AG04450 (cell line): ENCODE data around the gene FBXO31. TPM values are rescaled to one million over a fixed set of nuclear protein-coding genes. Genes with fewer than 3 reads are reported as not detected.

Experiments
- CTCF ChIA-PET: fragments of 300-600, 350-600 bp; formaldehyde crosslinking; extraction: SDS; loops from one replicate; lab custom pipeline; 2022; ENCODE audit warnings: antibody characterized with exemption, inconsistent platforms; lab: Charles Lee
- POLR2A ChIA-PET: fragments of 350-600 bp; formaldehyde crosslinking; extraction: SDS; loops from one replicate; lab custom pipeline; 2021; ENCODE audit warnings: antibody characterized with exemption, inconsistent platforms; lab: Yijun Ruan, JAX
- DNase-seq: peaks from one replicate; pipeline ENCODE4 v3.0.0-alpha.2; 2011; ENCODE audit warnings: low read depth, low spot score
- H3K27ac ChIP-seq: one replicate; pipeline ENCODE4 v1.5.1; 2012; ENCODE audit warnings: low read depth, low read length, control low read depth
- H3K27me3 ChIP-seq: one replicate; pipeline ENCODE4 v1.6.0; 2012; ENCODE audit warnings: low read length; ENCODE audit not compliant: control insufficient read depth, insufficient read depth
- H3K4me3 ChIP-seq: 2 replicates; pipeline ENCODE4 v1.5.1; 2011; ENCODE audit warnings: mild to moderate bottlenecking, low read depth, low read length, control low read depth
- H3K9me3 ChIP-seq: 2 replicates; pipeline ENCODE4 v1.5.1; 2012; ENCODE audit warnings: low read length; ENCODE audit not compliant: control insufficient read depth, insufficient read depth
- polyA minus RNA-seq: library from RNA; depleted of rRNA, polyadenylated mRNA; stranded (reverse); fragments of >200 nt; gene quantifications from 2 replicates; pipeline ENCODE4 v1.2.3, GENCODE V29; 2011; rRNA and poly(A)+ RNA removed
- polyA plus RNA-seq: library from polyadenylated mRNA; depleted of rRNA; stranded (reverse); fragments of >200 nt; gene quantifications from 2 replicates; pipeline ENCODE4 v1.2.3, GENCODE V29; 2011; rRNA removed
- TF ChIP-seq, protein P1 (sequence below): IDR thresholded peaks from 2 replicates; pipeline ENCODE4 v1.5.1; 2011; ENCODE audit warnings: low read depth, low read length, control low read depth, inconsistent platforms

The FBXO31 gene, protein sequence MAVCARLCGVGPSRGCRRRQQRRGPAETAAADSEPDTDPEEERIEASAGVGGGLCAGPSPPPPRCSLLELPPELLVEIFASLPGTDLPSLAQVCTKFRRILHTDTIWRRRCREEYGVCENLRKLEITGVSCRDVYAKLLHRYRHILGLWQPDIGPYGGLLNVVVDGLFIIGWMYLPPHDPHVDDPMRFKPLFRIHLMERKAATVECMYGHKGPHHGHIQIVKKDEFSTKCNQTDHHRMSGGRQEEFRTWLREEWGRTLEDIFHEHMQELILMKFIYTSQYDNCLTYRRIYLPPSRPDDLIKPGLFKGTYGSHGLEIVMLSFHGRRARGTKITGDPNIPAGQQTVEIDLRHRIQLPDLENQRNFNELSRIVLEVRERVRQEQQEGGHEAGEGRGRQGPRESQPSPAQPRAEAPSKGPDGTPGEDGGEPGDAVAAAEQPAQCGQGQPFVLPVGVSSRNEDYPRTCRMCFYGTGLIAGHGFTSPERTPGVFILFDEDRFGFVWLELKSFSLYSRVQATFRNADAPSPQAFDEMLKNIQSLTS
- polyA plus RNA-seq: 16.3 and 18.2 TPM in 2 replicates
- 25.3 and 36.4 TPM in 2 replicates for polyA minus RNA-seq

DNA sequence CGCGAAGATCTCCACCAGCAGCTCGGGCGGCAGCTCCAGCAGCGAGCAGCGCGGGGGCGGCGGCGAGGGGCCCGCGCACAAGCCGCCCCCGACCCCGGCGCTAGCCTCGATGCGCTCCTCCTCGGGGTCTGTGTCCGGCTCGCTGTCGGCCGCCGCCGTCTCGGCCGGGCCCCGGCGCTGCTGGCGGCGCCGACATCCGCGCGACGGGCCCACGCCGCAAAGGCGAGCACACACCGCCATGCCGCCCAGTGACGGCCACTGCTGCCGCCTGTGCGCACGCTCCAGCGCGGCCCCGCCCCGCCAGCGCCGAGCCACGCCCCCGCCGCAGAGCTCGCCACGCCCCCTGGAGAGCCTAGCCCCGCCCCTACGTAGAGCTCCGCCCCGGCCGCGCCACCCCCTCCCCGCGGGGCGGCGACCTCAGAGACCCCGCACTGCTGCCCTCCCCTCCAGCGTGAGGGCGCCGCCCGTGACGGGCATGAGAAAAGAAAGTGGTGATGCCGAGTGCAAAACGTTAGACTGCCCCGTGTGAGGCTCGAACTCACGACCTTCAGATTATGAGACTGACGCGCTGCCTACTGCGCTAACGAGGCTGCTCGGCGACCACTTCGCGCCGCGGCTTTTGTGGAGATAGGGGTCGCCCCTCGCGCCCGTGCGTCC, at the start of gene FBXO31:
Gene FBXO31 (minus strand): TSS at position 272 of the 657 bp plus-strand sequence. CDS start 32 bp downstream, at position 240.
- peak within 1 kb of the TSS; percentile 85 for H3K27ac ChIP-seq
- H3K4me3 ChIP-seq: peak within 1 kb of the TSS; percentile 76
- CTCF ChIA-PET: interaction anchor here (0.8 to 1.2 kb wide), 2 partner anchors 11 to 252 kb away, joined by 4 to 5 read pairs; no protein-coding TSS in a partner anchor
- POLR2A ChIA-PET: interaction anchor here (0.7 to 1.9 kb wide), 8 partner anchors 10 to 1940 kb away, joined by 3 to 20 read pairs (median 8); partner anchors contain the start of gene C16orf95
- H3K27me3 ChIP-seq: no peaks in the 10 kb centered on the region
- DNase-seq: peak; percentile 88
- no peaks in the 10 kb centered on the region for H3K9me3 ChIP-seq
- TF ChIP-seq, protein P1, sequence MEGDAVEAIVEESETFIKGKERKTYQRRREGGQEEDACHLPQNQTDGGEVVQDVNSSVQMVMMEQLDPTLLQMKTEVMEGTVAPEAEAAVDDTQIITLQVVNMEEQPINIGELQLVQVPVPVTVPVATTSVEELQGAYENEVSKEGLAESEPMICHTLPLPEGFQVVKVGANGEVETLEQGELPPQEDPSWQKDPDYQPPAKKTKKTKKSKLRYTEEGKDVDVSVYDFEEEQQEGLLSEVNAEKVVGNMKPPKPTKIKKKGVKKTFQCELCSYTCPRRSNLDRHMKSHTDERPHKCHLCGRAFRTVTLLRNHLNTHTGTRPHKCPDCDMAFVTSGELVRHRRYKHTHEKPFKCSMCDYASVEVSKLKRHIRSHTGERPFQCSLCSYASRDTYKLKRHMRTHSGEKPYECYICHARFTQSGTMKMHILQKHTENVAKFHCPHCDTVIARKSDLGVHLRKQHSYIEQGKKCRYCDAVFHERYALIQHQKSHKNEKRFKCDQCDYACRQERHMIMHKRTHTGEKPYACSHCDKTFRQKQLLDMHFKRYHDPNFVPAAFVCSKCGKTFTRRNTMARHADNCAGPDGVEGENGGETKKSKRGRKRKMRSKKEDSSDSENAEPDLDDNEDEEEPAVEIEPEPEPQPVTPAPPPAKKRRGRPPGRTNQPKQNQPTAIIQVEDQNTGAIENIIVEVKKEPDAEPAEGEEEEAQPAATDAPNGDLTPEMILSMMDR: no peak

DNA sequence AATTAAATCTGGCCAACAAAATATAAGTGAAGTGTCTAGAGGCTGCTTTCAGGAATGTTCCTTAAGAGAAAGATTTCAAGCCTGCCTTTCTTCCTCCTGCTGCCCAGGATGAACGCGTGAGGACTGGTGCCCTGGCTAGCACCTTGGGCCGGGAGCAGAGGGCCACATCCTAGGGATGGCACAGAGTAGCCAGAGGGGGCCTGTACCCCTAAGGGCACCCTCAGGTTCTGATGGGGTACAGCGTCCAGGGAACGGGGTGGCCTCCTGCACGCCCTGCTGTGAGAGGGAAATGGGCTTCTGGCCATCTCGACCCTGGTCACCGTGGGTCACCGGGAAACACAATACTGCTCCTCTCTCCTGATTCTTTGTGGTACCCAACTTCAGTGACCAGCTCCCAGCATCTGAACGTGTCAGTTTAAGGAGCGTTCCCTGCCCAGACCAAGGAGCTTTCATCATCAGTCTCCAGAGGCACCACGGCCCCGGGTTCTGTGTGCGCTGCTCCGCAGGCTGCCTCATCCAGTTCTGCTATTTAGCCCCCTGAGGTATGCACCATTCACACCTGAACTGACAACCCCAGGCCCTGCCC, 48.8 kb upstream of the FBXO31 start:
- TF ChIP-seq, protein P1: no peak
- H3K9me3 ChIP-seq: no peaks in the 10 kb centered on the region; the same call in 1 of the 2 replicates
- no peak for DNase-seq
- H3K27ac ChIP-seq: peak overlapping the region; percentile 52
- ChIA-PET CTCF (interaction anchor here (0.7 to 1.3 kb wide), 2 partner anchors 15 to 16 kb away, joined by 3 to 5 read pairs; no protein-coding TSS in a partner anchor), POLR2A (no interaction called here)
- H3K4me3 ChIP-seq: no peak overlapping the region
- no peaks in the 10 kb centered on the region for H3K27me3 ChIP-seq

DNA sequence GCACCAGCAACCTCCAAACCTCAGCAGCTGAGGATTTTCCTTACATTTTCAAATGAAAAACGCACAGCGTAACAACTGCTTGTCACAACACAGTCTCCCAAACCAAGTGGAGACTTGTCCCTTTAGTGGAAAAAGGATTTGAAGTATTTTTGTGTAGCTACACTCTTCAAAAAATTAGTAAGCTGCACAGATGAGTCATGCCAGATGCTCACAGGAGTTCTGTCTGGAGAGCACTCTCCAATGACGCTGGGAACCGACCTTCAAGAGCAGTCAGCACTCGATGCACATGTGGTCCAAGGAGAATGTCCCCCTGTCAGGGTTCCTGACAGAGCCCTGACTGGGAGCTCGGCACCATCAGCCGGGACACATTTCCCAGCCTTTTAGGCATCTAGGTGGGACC, 48.4 kb upstream of the FBXO31 start:
- CTCF ChIA-PET: interaction anchor here (0.7 to 1.0 kb wide), 2 partner anchors 15 to 204 kb away, joined by 3 read pairs; no protein-coding TSS in a partner anchor
- H3K9me3 ChIP-seq: no peaks in the 10 kb centered on the region; the same call in 1 of the 2 replicates
- peak; percentile 67 for DNase-seq
- H3K4me3 ChIP-seq: no peak overlapping the region
- TF ChIP-seq, protein P1: no peak
- POLR2A ChIA-PET: interaction anchor here (0.6 kb wide), 2 partner anchors 32 to 201 kb away, joined by 3 read pairs; no protein-coding TSS in a partner anchor
- H3K27me3 ChIP-seq: no peaks in the 10 kb centered on the region
- peak overlapping the region; percentile 52 for H3K27ac ChIP-seq

DNA sequence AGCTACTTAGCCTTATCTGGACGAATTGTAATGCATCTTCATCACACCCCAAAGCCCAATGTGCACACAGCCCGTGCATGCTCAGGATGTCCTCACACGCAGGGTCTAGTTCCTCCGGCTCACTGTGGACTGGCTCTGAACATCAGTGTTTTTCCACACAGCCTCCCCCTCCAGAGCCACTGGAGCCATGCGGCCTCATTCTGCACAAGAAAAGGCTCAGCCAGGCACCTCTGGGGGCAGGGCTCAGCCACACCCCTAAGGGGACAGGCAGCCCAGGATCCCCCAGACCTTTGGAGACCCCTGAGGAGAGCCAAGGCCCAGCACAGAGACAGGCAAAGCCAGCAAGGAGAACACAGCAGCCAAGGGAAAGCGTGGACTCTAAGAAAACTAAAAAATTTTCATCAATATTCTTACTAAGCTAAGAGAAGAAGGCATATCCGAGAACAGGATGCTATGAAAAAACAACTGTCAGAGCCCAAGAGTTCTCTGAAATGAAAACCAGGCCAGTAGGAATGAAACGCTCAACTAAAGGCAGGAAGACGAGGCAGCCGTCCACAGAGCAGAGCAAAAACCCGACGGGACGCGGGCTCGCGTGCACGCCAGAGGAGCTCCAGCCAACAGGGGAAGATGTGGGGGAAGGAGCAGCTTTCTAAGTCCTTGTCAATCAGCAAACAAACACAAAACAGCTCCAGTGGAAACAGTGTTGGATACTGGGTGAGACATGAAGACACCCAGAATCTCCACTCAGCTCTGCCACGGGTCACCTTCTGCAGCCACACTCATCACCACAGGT, 43.0 kb upstream of the FBXO31 start:
- DNase-seq: no peak
- ChIA-PET CTCF (interaction anchor here (0.7 to 3.1 kb wide), 3 partner anchors 10 to 210 kb away, joined by 3 to 13 read pairs (median 11); no protein-coding TSS in a partner anchor), POLR2A (interaction anchor here (0.5 kb wide), 1 partner anchor 109 kb away, joined by 3 read pairs; no protein-coding TSS in a partner anchor)
- Histone ChIP-seq H3K9me3 (peaks cover 4% of the 10 kb centered on the region; the same call in 1 of the 2 replicates), H3K4me3 (no peak overlapping the region), H3K27me3 (no peaks in the 10 kb centered on the region), H3K27ac (no peak overlapping the region)
- TF ChIP-seq, protein P1: no peak
